ENCODE results near the gene BCKDK.

BCKDK gene

DNA sequence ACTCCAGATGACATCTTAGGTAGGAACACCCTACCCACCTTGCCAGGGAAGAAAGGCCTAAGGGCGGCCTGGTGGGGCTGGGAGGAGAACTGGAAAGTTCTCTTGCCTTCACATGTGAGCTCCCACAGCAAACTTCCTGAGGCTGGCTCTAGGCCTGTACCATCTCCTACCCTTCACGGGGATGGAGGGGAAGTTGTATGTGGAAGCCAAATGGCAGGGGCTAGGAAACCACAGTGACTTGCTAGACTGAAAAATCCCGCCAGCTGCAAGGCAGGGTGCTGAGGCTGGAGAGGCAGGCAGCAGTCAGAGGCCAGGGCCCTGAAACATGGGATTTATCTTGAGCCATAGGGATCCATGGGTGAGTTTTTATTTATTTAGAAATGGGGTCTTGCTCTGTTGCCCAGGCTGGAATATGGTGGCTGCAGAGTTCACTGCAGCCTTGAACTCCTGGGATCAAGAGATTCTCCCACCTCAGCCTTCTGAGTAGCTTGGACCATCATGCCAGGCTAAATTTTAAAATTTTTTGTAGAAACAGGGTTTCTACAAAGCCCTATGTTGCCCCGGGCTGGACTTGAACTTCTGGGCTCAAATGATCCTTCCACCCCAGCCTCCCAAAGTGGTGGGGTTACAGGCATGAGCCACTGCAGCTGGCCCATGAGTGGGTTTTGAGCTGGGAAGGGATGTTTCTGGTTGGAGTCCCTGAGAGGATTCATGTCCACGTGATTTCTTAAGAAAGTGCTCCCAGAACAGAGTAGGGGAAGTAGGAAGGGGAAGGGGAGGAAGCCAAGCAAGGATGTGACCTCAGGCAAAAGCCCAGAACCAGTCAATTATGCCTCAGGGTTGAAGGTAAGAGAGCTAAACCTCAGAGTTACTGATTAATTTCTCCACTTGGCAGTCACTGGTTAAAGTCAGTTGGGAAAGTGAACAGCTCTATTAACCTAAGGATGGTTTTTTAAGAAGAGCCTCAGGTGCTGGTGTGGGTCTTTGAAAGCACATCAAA lies 5.2 kb downstream of the BCKDK start:
- Mint-ChIP-seq H3K9me3 (no peaks in the 10 kb centered on the region), H3K36me3 (ENCODE audit: low read depth) (peaks cover 84% of the 10 kb centered on the region), H3K4me3 (peak overlapping the region; percentile 65), H3K27ac (peak overlapping the region; percentile 98), H3K27me3 (no peaks in the 10 kb centered on the region), H3K4me1 (ENCODE audit: low read depth) (peaks cover 74% of the 10 kb centered on the region)
- intact Hi-C loops (cut with micrococcal nuclease), result no loop called here

GRCh38 chr16:31114468-31114867 lies 6.3 kb downstream of the BCKDK start:
- Mint-ChIP-seq H3K4me1 (ENCODE audit: low read depth) (peaks cover 80% of the 10 kb centered on the region), H3K9me3 (no peaks in the 10 kb centered on the region), H3K27ac (peak overlapping the region; percentile 98), H3K4me3 (peak overlapping the region; percentile 65), H3K27me3 (no peaks in the 10 kb centered on the region), H3K36me3 (ENCODE audit: low read depth) (peaks cover 85% of the 10 kb centered on the region)
- intact Hi-C loops (cut with micrococcal nuclease), result no loop called here

DNA sequence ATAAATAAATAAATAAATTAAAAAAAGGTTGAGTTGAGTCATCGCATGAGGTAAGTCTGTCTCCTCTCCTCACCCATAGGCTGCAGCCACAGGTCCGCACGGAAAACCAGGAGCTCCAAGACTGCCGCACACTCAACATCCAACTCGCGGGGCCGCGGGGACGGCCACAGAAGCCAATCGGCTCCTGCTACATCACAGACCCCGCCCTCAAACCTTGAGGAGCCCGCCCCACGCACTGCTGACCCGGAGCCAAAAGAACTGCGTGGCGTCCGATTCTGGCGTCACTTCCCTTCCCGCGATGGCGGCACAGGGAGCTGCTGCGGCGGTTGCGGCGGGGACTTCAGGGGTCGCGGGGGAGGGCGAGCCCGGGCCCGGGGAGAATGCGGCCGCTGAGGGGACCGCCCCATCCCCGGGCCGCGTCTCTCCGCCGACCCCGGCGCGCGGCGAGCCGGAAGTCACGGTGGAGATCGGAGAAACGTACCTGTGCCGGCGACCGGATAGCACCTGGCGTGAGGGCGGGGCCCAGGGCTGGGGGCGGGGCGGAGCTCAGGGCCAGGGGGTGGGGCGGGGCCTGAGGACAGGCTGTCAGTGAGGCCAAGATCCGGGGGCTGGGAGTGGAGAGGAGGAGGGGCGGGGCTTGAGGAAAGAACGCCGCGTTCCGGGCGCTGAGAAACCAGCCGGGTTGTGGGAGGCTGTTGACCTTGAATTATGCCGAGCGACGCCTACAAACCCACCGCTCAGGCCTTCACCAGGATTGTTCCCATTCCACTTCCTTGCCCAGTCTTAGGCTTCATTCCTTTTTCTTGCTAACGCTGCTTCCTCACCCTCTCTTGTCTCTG lies 9.4 kb downstream of the BCKDK start, which contains the start of gene KAT8:
KAT8 (plus strand) TSS at position 281 of the 839 bp plus-strand sequence; CDS start at position 299, 18 bp downstream.
- Mint-ChIP-seq H3K4me3 (peak within 1 kb of the TSS; percentile 91), H3K36me3 (ENCODE audit: low read depth) (peaks cover 85% of the 10 kb centered on the region), H3K9me3 (no peaks in the 10 kb centered on the region), H3K4me1 (ENCODE audit: low read depth) (peaks cover 58% of the 10 kb centered on the region), H3K27ac (peak within 1 kb of the TSS; percentile 98), H3K27me3 (no peaks in the 10 kb centered on the region)
- intact Hi-C loops (cut with micrococcal nuclease), result loop anchor here (1.0 kb wide), 2 partner anchors 12 to 25 kb away; no protein-coding TSS in a partner anchor

DNA sequence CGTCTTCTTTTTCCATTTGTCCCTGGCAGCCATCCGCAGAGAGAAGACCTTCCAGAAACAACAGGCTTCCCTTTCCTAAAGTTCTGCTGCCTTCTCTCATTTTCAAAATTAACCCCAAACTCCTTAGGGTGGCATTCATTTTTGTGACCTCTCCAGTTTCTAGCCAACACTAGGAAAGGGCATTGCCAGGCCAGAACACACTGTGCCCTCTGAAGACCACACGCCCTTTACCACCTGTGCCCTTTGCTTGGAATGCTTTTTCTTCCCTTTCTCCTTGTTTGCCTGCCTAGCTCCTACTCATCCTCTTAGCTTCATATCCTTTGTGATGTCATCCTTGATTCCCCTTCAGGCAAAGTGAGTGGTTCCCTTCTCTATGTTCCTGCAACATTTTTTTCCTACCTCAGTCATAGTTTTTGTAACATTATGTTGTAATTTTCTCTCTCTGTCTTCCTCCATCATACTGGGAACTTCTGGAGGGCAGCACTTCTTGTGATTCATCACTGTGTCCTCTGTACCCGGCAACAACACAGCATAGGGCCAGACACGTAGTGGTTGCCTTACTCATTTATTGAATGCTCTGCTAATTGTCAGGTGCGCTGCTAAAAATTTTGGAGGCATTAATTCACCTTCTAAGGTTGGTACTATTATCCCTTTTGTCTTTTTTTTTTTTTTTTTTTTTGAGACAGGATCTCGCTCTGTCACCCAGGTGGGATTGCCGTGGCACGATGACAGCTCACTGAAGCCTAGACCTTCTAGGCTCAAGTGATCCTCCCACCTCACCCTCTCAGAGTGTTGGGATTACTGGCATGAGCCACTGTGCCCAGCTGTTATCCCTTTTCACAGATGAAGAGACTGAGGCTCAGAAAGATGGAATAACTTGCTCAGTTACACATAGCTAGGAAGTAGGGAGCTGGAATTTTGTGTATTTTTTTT lies 10.3 kb downstream of the BCKDK start:
- intact Hi-C loops (cut with micrococcal nuclease), result loop anchor here (1.0 kb wide), 2 partner anchors 11 to 24 kb away; no protein-coding TSS in a partner anchor
- Mint-ChIP-seq H3K36me3 (ENCODE audit: low read depth) (peaks cover 86% of the 10 kb centered on the region), H3K4me3 (peak overlapping the region; percentile 91), H3K9me3 (no peaks in the 10 kb centered on the region), H3K27me3 (no peaks in the 10 kb centered on the region), H3K27ac (peak overlapping the region; percentile 98), H3K4me1 (ENCODE audit: low read depth) (peaks cover 51% of the 10 kb centered on the region)

GRCh38 chr16:31120129-31120528 lies 11.9 kb downstream of the BCKDK start:
- peaks cover 42% of the 10 kb centered on the region for H3K4me1 Mint-ChIP-seq (ENCODE audit: low read depth)
- H3K27me3 Mint-ChIP-seq, result no peaks in the 10 kb centered on the region
- peaks cover 96% of the 10 kb centered on the region for H3K36me3 Mint-ChIP-seq (ENCODE audit: low read depth)
- no peaks in the 10 kb centered on the region for H3K9me3 Mint-ChIP-seq
- no peak overlapping the region for H3K4me3 Mint-ChIP-seq
- no peak overlapping the region for H3K27ac Mint-ChIP-seq
- intact Hi-C loops (cut with micrococcal nuclease), result no loop called here

GRCh38 chr16:31125844-31126243 lies 17.7 kb downstream of the BCKDK start:
- Mint-ChIP-seq H3K4me3 (no peak overlapping the region), H3K27ac (peak overlapping the region; percentile 94), H3K9me3 (no peaks in the 10 kb centered on the region), H3K4me1 (ENCODE audit: low read depth) (peaks cover 64% of the 10 kb centered on the region), H3K36me3 (ENCODE audit: low read depth) (peaks cover 78% of the 10 kb centered on the region), H3K27me3 (no peaks in the 10 kb centered on the region)
- intact Hi-C loops (cut with micrococcal nuclease), result loop anchor here (5.0 kb wide), 1 partner anchor 231 kb away; the partner anchor contains the start of gene ITGAX

- Mint-ChIP-seq H3K27me3 (no peaks in the 10 kb centered on the region), H3K4me3 (peak overlapping the region; percentile 34), H3K9me3 (no peaks in the 10 kb centered on the region), H3K27ac (peak overlapping the region; percentile 94), H3K36me3 (ENCODE audit: low read depth) (peaks cover 78% of the 10 kb centered on the region), H3K4me1 (ENCODE audit: low read depth) (peaks cover 78% of the 10 kb centered on the region)
- intact Hi-C loops (cut with micrococcal nuclease), result loop anchor here (5.0 kb wide), 1 partner anchor 230 kb away; the partner anchor contains the start of gene ITGAX
Measured at GRCh38 chr16:31127182-31127581, 19.0 kb downstream of the BCKDK start.

- Mint-ChIP-seq H3K4me1 (ENCODE audit: low read depth) (peaks cover 89% of the 10 kb centered on the region), H3K27ac (peak overlapping the region; percentile 94), H3K36me3 (ENCODE audit: low read depth) (peaks cover 80% of the 10 kb centered on the region), H3K9me3 (no peaks in the 10 kb centered on the region), H3K27me3 (no peaks in the 10 kb centered on the region), H3K4me3 (peak overlapping the region; percentile 71)
- intact Hi-C loops (cut with micrococcal nuclease), result loop anchor here (1.0 to 5.0 kb wide), 2 partner anchors 11 to 228 kb away; partner anchors contain the start of gene ITGAX
Measured at GRCh38 chr16:31128711-31129567, 20.8 kb downstream of the BCKDK start.

GRCh38 chr16:31129568-31130335 lies 21.6 kb downstream of the BCKDK start:
- H3K36me3 Mint-ChIP-seq (ENCODE audit: low read depth), result peaks cover 72% of the 10 kb centered on the region
- no peaks in the 10 kb centered on the region for H3K27me3 Mint-ChIP-seq
- no peaks in the 10 kb centered on the region for H3K9me3 Mint-ChIP-seq
- H3K4me1 Mint-ChIP-seq (ENCODE audit: low read depth), result peaks cover 98% of the 10 kb centered on the region
- intact Hi-C loops (cut with micrococcal nuclease), result loop anchor here (1.0 to 5.0 kb wide), 2 partner anchors 11 to 228 kb away; partner anchors contain the start of gene ITGAX
- peak overlapping the region; percentile 71 for H3K4me3 Mint-ChIP-seq
- H3K27ac Mint-ChIP-seq, result peak overlapping the region; percentile 94

- no peaks in the 10 kb centered on the region for H3K27me3 Mint-ChIP-seq
- peak overlapping the region; percentile 71 for H3K4me3 Mint-ChIP-seq
- no peaks in the 10 kb centered on the region for H3K9me3 Mint-ChIP-seq
- H3K4me1 Mint-ChIP-seq (ENCODE audit: low read depth), result peaks cover 100% of the 10 kb centered on the region
- peak overlapping the region; percentile 94 for H3K27ac Mint-ChIP-seq
- intact Hi-C loops (cut with micrococcal nuclease), result no loop called here
- H3K36me3 Mint-ChIP-seq (ENCODE audit: low read depth), result peaks cover 65% of the 10 kb centered on the region
Measured at GRCh38 chr16:31130336-31130891, 22.2 kb downstream of the BCKDK start.

DNA sequence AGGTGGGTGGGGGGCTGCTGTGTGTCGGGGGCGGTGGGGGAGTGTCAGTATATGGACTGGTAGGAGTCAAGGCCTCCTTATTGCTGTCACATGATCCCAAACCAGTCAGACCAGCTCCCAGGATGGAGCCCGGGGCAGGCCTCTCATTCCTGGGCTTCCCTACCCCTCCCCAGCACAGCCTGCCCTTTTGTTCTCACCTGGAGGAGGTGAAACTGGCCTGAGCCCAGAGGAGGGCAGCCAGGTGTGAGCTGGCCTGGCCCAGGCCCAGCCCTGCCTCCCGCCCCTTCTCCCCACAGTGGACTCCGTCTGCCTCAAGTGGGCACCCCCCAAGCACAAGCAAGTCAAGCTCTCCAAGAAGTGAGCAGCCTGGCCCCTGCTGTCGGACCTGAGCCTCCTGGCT lies 22.7 kb downstream of the BCKDK start:
- Mint-ChIP-seq H3K9me3 (no peaks in the 10 kb centered on the region), H3K4me3 (peak overlapping the region; percentile 52), H3K36me3 (ENCODE audit: low read depth) (peaks cover 60% of the 10 kb centered on the region), H3K4me1 (ENCODE audit: low read depth) (peaks cover 99% of the 10 kb centered on the region), H3K27me3 (no peaks in the 10 kb centered on the region), H3K27ac (peak overlapping the region; percentile 94)
- intact Hi-C loops (cut with micrococcal nuclease), result no loop called here

All from dendritic cell treated with granulocyte-macrophage colony-stimulating factor and Interleukin-4, amounts not matched to agents 40 ng/mL and 50 ng/mL, for 4 days (primary cell).